Epithelial cell of esophagus (primary cell): ENCODE measurements around the gene ZNF738.
A peak's percentile ranks its signal among the peaks of the same experiment; 100 is the strongest.
"Not testable (repeated sequence)": the region's sequence is repeated elsewhere in the genome, so short reads cannot be mapped to it uniquely, and the experiment has no call there.

ENCODE experiments used
- DNase-seq: peaks from one replicate; pipeline ENCODE4 v3.0.0; 2010; ENCODE audit warnings: low read depth
- H3K4me3 ChIP-seq: 2 replicates; pipeline ENCODE4 v1.5.1; 2011; ENCODE audit warnings: mild to moderate bottlenecking, low read length, control low read depth
- CTCF ChIP-seq: IDR thresholded peaks from 2 replicates; pipeline ENCODE4 v1.5.1; 2011; ENCODE audit warnings: low read depth, mild to moderate bottlenecking, low read length, control low read depth, inconsistent platforms; ENCODE audit not compliant: insufficient read depth; ENCODE audit errors: missing control alignments

Gene ZNF738

GRCh38 chr19:21358768-21359451 is at the start of gene ZNF738:
Gene ZNF738, plus strand, starts transcription at chr19:21359000. Its CDS starts 141 bp downstream, at chr19:21359141.
- TF ChIP-seq CTCF, result no peak
- H3K4me3 ChIP-seq, result peak within 1 kb of the TSS; percentile 87
- peak; percentile 96 for DNase-seq

GRCh38 chr19:21312807-21313206 is 46.0 kb upstream of the ZNF738 start:
- not testable (repeated sequence) for DNase-seq, H3K4me3 ChIP-seq

- DNase-seq, result no peak
- H3K4me3 ChIP-seq, result no peak overlapping the region
Measured at GRCh38 chr19:21314676-21315075, 44.1 kb upstream of the ZNF738 start.

GRCh38 chr19:21317821-21318220 is 41.0 kb upstream of the ZNF738 start:
- DNase-seq, result no peak
- H3K4me3 ChIP-seq, result no peak overlapping the region
- TF ChIP-seq CTCF, result no peak

More at GRCh38 chr19:21314676-21315075, 44.1 kb upstream of the ZNF738 start:
- TF ChIP-seq CTCF, result no peak

- no peak overlapping the region for H3K4me3 ChIP-seq
- TF ChIP-seq CTCF, result no peak
- no peak for DNase-seq
Measured at GRCh38 chr19:21321134-21321533, 37.7 kb upstream of the ZNF738 start.

DNA sequence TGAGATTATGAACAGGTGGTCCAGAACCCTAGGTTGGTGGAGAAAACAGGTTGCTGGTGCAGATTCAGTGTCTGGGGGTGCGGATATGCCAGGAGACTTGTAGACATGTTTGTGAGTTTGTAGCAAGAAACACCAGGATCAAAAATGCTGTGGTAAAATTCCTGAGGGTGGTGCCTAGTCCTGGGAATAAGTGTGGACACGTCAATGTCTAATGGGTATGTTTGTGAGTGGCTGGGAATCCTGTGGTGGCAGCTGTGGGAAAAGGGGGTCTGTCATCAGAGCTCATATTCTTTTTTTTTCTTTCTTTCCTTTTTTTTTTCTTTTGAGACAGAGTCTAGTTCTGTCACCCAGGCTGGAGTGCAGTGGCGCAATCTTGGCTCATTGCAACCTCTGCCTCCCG is 36.8 kb upstream of the ZNF738 start:
- peak; percentile 11 for DNase-seq
- H3K4me3 ChIP-seq, result no peak overlapping the region
- no peak for TF ChIP-seq CTCF

GRCh38 chr19:21322528-21322927 is 36.3 kb upstream of the ZNF738 start:
- no peak for TF ChIP-seq CTCF
- H3K4me3 ChIP-seq, result no peak overlapping the region
- peak; percentile 8 for DNase-seq
